ENCODE results near the gene HNRNPM. TPM values are rescaled to one million over a fixed set of nuclear protein-coding genes. Genes with fewer than 3 reads are reported as not detected.

The HNRNPM gene
- total RNA-seq, 3 donors from 2014 or later (not counting 1 experiment from before 2014, with no cell fraction given) = 272 to 300 (median 299) TPM

DNA sequence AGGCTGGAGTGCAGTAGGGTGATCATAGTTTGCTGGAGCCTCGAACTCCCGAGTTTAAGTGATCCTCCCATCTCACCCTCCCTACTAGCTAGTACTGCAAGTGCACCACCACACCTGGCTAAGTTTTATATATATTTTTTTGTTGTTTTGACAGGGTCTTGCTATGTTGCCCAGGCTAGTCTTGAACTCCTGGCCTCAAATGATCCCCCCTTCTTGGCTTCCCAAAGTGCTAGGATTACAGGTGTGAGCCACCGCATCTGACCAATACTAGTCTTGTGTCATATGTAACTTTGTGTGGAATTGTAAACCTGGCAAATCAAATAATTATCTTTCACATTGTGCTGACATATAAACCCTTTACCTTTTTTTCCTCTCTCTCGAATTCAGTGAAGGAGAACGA, 10.2 kb downstream of the HNRNPM start:
- Mint-ChIP-seq H3K36me3 (no peaks in the 10 kb centered on the region), H3K9me3 (no peaks in the 10 kb centered on the region), H3K4me3 (no peak overlapping the region), H3K27ac (peak overlapping the region; percentile 31 to 37), H3K27me3 (ENCODE audit: low read depth in 2 of 2) (no peaks in the 10 kb centered on the region), H3K4me1 (peaks cover 79 to 82% of the 10 kb centered on the region in 2 donors)
- TF ChIP-seq, protein P1, sequence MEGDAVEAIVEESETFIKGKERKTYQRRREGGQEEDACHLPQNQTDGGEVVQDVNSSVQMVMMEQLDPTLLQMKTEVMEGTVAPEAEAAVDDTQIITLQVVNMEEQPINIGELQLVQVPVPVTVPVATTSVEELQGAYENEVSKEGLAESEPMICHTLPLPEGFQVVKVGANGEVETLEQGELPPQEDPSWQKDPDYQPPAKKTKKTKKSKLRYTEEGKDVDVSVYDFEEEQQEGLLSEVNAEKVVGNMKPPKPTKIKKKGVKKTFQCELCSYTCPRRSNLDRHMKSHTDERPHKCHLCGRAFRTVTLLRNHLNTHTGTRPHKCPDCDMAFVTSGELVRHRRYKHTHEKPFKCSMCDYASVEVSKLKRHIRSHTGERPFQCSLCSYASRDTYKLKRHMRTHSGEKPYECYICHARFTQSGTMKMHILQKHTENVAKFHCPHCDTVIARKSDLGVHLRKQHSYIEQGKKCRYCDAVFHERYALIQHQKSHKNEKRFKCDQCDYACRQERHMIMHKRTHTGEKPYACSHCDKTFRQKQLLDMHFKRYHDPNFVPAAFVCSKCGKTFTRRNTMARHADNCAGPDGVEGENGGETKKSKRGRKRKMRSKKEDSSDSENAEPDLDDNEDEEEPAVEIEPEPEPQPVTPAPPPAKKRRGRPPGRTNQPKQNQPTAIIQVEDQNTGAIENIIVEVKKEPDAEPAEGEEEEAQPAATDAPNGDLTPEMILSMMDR (IDR thresholded peaks at IDR 0.05) = no peak
- Histone ChIP-seq H3K27me3 (ENCODE audit: control insufficient read depth, insufficient read depth, low read length) (no peaks in the 10 kb centered on the region), H3K9me3 (ENCODE audit: control insufficient read depth, insufficient read depth, low read length) (no peaks in the 10 kb centered on the region), H3K36me3 (ENCODE audit: control insufficient read depth, insufficient read depth, low read length) (peaks cover 32% of the 10 kb centered on the region), H3K27ac (ENCODE audit: low read length) (no peak overlapping the region), H3K4me1 (ENCODE audit: control insufficient read depth, insufficient read depth, low read length) (peaks cover 23% of the 10 kb centered on the region), H3K4me3 (ENCODE audit: low read length) (no peak overlapping the region)
- no peak for ATAC-seq
- no peak for DNase-seq
- intact Hi-C loops (cut with micrococcal nuclease) = no loop called here
- WGBS (ENCODE audit: insufficient coverage) = 80% methylated on average over 1 of the region's 5 CpGs

DNA sequence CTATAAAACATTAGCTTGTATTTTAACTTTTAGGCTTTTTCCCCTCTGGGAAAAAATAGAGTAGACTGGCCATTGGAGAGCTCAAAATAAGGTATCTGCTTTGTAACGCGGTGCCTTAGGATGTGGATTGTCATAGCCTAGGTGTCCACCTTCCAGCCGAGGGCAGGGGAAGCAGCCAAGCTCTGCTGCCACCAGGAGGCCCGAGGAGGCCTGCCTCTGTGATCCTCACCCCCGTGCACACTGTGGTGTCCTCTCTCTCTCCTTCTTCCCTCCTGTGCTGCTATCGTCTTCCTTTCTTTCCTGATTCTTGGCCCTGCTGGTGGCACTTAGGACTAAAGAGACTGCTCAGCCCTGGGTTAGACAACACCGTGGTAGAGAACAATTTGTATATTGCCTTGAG, 11.3 kb downstream of the HNRNPM start:
- no peak overlapping the region for H3K27ac ChIP-seq (ENCODE audit: low read length)
- intact Hi-C loops (cut with micrococcal nuclease) = no loop called here
- no peaks in the 10 kb centered on the region for H3K9me3 Mint-ChIP-seq
- H3K4me1 Mint-ChIP-seq = peaks cover 82 to 87% of the 10 kb centered on the region in 2 donors
- H3K4me3 Mint-ChIP-seq = no peak overlapping the region
- H3K36me3 ChIP-seq (ENCODE audit: control insufficient read depth, insufficient read depth, low read length) = peaks cover 32% of the 10 kb centered on the region
- DNase-seq (no peak), ATAC-seq (peak in 1 of 3 donors; percentile 22)
- no peaks in the 10 kb centered on the region for H3K27me3 Mint-ChIP-seq (ENCODE audit: low read depth in 2 of 2)
- WGBS (ENCODE audit: insufficient coverage) = 79% methylated on average over 7 of the region's 7 CpGs
- peak overlapping the region; percentile 9 to 37 for H3K27ac Mint-ChIP-seq
- H3K4me3 ChIP-seq (ENCODE audit: low read length) = no peak overlapping the region
- H3K36me3 Mint-ChIP-seq = no peaks in the 10 kb centered on the region
- TF ChIP-seq, protein P1 (IDR thresholded peaks at IDR 0.05) = no peak
- H3K9me3 ChIP-seq (ENCODE audit: control insufficient read depth, insufficient read depth, low read length) = no peaks in the 10 kb centered on the region
- H3K4me1 ChIP-seq (ENCODE audit: control insufficient read depth, insufficient read depth, low read length) = peaks cover 22% of the 10 kb centered on the region
- no peaks in the 10 kb centered on the region for H3K27me3 ChIP-seq (ENCODE audit: control insufficient read depth, insufficient read depth, low read length)

DNA sequence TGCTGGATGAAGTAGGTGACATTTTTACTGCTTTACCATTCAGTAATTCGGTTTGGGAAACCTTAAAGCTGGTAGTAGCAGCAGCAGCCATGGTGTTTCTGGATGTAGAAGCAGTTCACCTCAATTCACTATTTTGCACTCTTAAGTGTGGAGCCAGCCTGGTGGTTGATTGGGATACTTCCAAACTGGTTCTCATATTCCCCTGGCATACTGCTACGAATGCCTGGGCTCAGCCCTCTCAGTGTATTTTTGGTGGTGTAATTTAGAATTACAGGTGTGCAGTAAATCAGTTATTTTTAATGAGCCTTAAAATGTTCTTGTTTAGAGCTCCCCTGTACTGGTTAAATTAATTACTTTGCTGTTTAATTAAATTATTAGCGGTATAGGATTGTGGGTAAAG, 12.4 kb downstream of the HNRNPM start:
- intact Hi-C loops (cut with micrococcal nuclease) = no loop called here

More for the DNA sequence above, 12.4 kb downstream of the HNRNPM start:
- no peaks in the 10 kb centered on the region for H3K27me3 ChIP-seq (ENCODE audit: control insufficient read depth, insufficient read depth, low read length)
- H3K27ac ChIP-seq (ENCODE audit: low read length) = no peak overlapping the region
- 93% methylated on average over 2 of the region's 3 CpGs for WGBS (ENCODE audit: insufficient coverage)
- H3K4me3 ChIP-seq (ENCODE audit: low read length) = no peak overlapping the region
- peaks cover 33% of the 10 kb centered on the region for H3K36me3 ChIP-seq (ENCODE audit: control insufficient read depth, insufficient read depth, low read length)
- no peak for DNase-seq
- no peaks in the 10 kb centered on the region for H3K9me3 ChIP-seq (ENCODE audit: control insufficient read depth, insufficient read depth, low read length)
- Mint-ChIP-seq H3K4me1 (peaks cover 81 to 86% of the 10 kb centered on the region in 2 donors), H3K27me3 (ENCODE audit: low read depth in 2 of 2) (no peaks in the 10 kb centered on the region), H3K4me3 (no peak overlapping the region), H3K27ac (no peak overlapping the region), H3K36me3 (no peaks in the 10 kb centered on the region), H3K9me3 (no peaks in the 10 kb centered on the region)
- peaks cover 15% of the 10 kb centered on the region for H3K4me1 ChIP-seq (ENCODE audit: control insufficient read depth, insufficient read depth, low read length)
- ATAC-seq = no peak
- TF ChIP-seq, protein P1 (IDR thresholded peaks at IDR 0.05) = no peak

All from natural killer cell (primary cell).